Urothelium cell line (cell line): ENCODE results near the gene TSPEAR.
"Not testable (repeated sequence)": the region's sequence is repeated elsewhere in the genome, so short reads cannot be mapped to it uniquely, and the experiment has no call there.

ENCODE experiments used
- DNase-seq: peaks from one replicate; pipeline ENCODE4 v3.0.0; 2011; ENCODE audit warnings: low spot score, mixed read lengths
- FAIRE-seq: peaks from 2 replicates; lab custom pipeline; 2011; peaks lifted over from hg19 to GRCh38; lab: Jason Lieb, UNC

Gene TSPEAR

DNA sequence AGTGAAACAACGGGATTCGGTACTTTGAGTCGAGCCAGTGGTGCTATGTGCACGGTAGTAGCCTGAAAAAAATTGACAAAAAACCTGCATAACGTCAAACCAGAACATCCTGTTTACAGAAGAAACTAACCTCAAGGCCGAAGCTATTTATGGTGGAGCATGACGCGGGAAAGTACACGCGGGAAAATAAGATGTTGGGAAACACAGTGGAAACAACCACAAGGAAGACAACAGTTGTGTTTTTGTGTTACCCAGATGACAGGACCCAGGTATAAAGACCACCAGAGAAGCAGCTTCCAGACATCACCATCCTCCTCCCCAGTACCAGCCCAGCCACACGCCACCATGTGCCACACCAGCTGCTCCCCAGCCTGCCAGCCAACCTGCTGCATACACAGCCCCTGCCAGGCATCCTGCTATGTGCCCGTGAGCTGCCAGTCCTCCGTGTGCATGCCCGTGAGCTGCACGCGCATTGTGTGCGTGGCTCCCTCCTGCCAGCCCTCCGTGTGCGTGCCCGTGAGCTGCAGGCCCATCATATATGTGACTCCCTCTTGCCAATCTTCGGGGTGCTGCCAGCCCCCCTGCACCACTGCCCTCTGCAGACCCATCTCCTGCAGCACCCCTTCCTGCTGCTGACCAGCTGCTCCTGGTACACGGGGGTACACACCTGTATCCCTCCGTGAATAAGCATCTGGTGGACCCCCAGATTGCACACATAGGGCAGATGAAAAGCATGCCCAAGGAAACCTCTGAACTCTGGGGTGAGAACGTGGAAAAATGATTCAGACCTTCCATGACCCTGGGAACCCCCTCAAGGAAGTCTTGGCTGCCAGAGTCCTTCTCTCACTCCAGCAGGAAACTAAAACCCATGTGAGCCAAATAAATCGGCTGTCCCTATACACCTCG is 53.5 kb downstream of the TSPEAR start, which contains the start of gene KRTAP12-3:
Gene KRTAP12-3 (plus strand): TSS at position 298 of the 906 bp plus-strand sequence. CDS start 48 bp downstream, at position 346.
- FAIRE-seq: no peak
- no peak for DNase-seq

DNA sequence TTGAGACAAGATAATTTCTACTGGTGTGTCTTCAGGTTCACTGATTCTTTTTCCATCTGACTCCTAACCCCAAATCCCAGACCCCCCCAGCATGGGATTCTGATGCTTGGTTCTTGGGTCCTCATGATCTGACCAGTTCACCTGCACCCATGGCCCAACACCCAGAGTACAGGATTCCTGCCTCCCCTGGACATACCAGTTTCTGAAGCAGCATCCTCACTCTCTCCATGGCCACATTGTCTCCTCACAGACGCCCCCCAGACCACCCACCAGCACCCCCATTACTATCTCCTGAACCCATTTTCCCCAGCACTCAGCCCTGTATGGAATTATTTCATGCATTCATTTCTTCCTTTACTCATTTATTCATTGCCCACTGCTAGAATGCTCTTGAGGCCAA is 54.5 kb downstream of the TSPEAR start:
- no peak for DNase-seq
- FAIRE-seq: no peak

DNA sequence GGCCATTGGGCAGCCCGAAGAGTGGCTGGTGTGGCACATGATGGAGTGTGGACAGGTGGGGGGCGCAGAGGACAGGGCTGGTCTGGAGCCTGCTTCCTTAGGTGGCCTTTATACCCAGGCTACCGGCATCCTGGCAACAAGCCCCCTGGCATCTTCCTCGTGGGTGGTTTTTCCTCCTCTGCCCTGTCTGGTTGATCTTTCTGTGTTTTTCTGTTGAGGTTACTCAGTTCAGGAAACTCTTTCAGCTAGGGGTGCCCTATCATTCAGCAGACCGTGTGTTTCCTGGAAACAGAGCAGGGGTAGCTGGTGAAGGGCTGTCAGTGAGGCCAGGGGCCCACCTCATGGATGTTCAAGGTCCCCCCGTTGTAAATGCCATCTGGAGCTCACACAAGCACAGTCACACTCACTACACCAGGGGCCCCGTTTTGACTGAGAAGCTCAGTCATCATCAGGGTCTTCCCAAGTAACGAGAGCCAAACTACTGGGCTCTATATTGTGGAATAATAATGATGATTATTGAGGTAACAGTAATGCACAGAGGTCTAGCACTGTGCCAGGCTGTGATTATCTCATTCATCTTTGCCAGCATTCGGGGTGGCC is 56.7 kb downstream of the TSPEAR start, which contains the start of gene KRTAP12-4:
Gene KRTAP12-4 (minus strand): TSS at position 84 of the 600 bp plus-strand sequence. CDS start 45 bp downstream, at position 39.
- no peak for DNase-seq

DNA sequence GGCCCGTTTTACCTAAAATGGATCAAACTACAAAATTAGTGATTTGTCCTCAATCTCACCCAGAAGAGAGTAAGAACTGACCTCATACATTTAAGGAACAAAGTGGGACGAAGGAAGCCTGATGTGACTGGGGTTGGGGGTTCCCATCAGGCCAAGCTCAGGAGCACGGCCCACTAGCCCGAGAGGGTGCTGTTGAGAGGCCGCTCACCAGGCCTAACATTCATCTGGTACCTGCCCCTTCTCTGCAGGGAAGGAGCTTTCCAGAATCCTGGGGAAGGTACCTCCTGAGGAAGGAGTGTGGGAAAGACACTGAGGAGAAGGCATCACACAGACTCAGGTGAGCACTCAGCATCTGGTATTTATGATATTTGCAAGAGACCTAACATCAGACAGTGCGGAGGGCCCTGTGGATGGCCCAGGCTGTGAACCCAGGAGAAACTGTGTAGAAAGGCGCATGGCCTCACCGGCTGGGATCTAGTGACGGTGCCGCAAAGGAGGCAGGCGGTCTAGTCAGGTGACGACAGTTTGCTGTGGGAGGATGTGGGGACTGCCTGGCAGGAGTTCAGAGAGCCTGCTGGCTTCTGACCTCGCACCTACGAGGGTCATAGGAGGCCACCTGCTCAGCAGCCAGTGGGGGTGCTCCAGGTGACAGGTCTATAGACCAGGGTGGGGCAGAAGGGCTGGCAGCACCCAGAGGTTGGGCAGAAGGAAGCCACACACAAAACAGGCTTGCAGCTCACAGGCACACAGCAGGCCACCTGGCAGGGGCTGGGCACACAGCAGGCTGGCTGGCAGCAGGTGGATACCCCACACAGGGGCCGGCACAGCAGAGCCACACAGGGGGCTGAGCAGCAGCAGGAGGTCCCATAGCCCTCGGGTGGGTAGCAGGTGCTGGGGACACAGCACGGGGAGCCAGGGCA is 57.5 kb downstream of the TSPEAR start:
- no peak for FAIRE-seq

More for the DNA sequence above, 56.7 kb downstream of the TSPEAR start, which contains the start of gene KRTAP12-4:
- FAIRE-seq: no peak

DNA sequence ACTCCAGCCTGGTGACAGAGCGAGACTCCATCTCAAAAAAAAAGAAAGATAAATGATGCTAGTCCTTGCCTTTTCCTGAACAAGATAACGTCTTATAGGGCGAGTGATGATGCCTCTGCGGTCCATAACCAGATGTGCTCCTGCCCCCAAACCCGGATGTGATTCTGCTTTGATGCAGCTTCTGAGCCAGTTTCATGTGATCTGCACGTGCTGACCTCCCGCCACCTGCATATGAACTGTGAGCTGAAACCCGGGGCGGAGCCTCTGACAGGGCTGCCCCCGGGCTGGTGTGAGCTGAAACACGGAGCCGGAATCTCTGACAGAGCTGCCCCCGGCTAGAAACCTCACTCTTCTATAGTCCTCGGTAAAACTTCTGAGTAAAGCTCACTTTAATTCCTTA is 58.2 kb downstream of the TSPEAR start:
- no peak for DNase-seq
- no peak for FAIRE-seq

More for the DNA sequence above, 57.5 kb downstream of the TSPEAR start:
- no peak for DNase-seq

DNA sequence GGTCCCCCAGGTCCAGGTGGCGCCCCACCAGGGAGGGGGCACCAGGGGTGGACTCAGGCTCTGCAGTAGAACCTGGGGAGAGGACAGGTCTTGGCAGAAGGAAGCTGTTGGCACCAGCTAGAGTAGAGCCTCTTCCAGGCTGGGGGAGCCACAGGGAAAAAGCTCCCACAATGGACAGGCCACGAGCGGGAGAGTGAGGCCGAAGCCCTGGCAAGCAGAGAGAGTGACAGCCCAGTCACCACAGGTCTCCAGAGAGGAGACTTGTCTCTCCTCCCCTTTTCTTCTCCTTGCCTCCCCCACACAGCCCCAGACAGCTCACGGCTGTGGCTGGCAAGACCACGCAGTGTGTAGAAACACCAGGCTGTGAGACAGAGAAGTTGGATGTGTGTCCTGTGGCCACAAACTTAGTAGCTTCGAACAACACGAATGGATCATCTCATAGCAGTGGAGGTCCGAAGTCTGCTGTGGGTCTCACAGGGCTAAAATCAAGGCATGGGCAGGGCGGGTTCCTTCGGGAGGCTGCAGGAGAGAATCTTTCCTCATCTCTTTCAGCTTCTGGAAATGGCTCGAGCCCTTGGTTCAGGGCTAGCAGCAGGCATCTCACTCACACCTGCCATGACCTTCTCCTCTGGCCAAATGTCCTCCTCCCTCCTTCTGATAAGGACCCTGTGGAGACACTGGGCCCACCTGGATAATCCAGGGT is 60.2 kb downstream of the TSPEAR start:
- FAIRE-seq (no peak), DNase-seq (no peak)

DNA sequence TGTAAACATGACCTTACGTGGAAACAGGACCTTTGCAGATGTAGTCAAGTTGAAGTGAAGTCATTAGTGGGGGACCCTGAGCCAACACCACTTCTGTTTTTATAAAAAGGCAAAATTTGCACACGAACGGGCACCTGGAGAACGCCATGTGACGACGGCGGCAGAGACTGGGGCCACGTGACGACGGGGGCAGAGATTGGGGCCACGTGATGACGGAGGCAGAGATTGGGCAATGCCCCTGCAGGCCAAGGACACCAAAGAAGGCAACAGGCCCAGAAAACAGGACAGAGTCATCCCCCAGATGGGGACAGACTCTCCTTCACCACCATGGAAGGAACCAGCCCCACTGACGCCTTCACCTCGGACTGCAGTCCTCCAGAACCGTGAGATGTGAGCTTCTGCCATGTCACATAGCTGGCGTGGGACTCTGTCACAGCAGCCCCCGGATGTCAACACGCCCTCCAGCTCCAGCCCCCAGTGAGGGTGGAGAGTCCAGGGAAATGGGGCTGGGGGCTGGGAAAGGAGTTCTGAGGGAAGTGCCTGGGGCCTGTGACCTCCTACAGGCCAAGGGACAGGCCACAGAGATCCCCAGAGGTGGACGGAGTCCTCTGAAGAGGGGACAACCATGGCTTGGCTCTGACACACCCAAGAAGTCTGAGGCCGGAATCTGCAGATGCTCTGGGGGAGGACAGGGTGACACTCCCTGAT is 61.0 kb downstream of the TSPEAR start:
- FAIRE-seq (no peak), DNase-seq (no peak)

DNA sequence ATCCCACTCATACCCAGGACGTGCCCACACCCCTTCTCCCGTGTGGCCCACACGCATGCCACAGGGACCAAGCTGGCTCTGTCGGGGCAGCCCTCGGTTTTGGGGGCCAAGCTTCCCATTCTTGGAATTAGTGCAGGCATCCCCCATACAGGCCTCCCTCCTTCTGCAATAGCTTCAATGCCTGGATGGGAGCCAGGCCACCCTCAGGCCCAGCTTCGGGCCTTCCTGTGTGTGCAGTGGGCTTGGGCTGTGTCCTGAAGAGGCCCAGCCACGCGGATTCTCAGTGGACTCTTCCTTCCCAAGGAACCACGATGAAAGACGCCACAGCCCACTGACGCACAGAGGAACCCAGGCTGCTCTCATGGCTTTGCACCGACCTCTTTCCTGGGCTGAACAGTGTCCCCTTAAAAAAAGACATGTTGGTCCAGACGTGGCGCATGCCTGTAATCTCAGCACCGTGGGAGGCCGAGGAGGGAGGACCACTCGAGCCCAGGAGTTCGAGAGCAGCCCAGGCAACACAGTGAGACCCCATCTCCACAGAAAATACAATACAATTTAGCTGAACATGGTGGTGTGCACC is 61.8 kb downstream of the TSPEAR start:
- FAIRE-seq: peak; percentile 56
- no peak for DNase-seq

DNA sequence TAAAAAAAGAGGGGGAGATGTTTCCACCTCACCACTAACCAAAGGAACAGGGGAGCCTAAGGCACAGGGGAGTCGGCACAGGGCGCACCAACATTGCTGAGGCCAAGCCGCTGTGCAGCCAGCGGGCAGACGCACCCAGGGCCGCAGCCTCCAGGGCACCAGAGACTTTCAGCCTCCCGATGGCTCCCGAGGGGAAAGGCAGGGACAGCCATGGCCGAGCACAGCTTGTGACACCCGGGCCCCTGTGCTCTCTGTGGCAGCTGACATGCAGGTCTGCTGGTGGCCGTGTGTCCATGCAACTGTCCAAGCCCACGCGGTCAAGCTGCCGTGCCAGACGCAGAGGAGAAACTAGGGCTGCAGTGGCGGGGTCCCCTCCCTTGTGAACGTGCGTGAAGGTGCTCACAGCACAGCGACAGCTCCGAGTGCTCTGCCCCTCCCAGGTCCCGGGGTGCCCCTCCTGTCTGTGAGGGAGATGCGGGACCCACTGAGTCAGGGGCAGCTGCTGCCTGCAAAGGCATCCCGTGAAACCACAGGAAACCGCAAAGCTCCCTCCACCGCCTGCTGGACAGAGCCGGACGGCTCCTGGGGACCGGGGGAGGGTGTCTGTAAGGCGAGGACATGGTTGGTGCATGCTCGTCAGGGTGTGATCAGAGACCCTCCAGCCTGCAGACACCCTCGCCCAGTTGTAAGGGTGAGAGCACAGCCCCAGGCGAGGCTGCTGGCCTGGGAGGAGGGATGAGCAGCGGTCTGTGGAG is 62.6 kb downstream of the TSPEAR start:
- FAIRE-seq: no peak
- no peak for DNase-seq

DNA sequence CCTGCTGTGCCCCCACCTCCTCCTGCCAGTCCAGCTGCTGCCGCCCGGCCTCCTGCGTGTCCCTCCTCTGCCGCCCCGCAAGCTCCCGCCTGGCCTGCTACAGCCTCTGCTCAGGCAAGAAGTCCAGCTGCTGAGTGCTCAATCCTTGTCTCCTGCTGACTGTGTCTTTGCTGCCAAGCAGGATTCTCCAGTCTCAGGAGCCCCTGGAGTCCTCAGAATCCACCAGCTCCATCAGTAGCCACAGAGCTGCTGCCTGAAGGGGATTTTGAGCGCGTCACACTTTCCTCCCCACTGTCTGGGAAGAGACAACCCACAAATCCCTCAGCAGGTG is 64.2 kb downstream of the TSPEAR start:
- FAIRE-seq (no peak), DNase-seq (no peak)

DNA sequence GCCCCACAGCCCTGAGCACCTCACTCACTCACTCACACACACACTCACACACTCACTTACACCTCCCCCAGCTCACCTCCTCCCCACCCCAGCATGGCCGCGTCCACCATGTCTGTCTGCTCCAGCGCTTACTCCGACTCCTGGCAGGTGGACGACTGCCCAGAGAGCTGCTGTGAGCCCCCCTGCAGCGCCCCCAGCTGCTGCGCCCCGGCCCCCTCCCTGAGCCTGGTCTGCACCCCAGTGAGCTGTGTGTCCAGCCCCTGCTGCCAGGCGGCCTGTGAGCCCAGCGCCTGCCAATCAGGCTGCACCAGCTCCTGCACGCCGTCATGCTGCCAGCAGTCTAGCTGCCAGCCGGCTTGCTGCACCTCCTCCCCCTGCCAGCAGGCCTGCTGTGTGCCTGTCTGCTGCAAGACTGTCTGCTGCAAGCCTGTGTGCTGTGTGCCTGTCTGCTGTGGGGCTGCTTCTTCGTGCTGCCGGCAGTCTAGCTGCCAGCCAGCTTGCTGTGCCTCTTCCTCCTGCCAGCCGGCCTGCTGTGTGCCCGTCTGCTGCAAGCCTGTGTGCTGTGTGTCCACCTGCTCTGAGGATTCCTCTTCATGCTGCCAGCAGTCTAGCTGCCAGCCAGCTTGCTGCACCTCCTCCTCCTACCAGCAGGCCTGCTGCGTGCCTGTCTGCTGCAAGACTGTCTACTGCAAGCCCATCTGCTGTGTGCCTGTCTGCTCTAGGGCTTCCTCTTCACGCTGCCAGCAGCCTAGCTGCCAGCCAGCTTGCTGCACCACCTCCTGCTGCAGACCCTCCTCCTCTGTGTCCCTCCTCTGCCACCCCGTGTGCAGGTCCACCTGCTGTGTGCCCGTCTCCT is 64.8 kb downstream of the TSPEAR start, which contains the start of gene KRTAP10-11:
Gene KRTAP10-11 (plus strand): TSS at position 49 of the 856 bp plus-strand sequence. CDS start 45 bp downstream, at position 94.
- not testable (repeated sequence) for DNase-seq
- FAIRE-seq: peak; percentile 52

DNA sequence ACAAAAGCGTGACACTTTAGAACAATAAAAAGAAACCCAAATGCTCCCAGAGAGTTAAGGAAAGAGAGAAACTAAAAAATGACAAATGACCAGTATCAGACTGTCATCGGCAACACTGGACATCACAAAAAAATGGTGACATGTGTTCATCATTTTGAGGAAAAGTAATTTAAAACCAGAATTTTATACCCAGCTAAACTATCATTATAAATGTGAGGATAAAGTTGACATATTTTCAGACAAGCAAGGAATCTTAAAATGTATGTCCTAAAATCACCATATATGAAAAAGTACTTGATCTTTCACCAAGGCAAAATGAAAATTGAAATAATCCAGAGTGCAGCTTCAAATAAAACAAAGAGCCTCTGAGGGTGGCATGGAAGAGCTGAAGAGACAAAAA is 66.5 kb downstream of the TSPEAR start:
- no peak for FAIRE-seq
- DNase-seq: no peak

DNA sequence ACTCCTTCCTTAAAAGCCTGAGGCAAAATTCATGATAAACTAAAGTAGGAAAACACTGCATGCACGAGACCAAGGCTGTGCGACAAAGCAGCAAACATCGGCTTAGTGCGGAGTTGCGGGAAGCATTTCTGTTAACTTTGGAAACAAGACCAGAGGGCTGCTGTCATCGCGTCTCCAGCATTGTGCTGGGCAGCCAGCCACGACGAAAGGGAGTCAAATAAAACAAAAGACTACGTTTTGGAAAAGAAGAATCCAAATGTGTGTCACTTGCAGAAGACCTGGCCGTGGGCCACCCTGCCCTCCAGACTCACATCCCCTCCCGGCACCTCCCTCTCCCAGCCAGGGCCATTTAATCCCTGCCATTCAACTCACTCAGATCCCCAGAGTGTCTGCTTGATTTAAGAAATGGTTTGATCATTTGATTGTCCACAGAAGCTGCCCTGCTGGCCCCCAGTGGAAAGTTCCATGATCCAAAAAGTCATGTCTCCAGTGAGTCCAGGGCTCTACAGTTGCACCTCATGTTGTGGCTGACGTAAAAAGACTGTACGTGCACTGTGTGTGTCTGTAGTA is 67.5 kb downstream of the TSPEAR start:
- DNase-seq: no peak
- no peak for FAIRE-seq

DNA sequence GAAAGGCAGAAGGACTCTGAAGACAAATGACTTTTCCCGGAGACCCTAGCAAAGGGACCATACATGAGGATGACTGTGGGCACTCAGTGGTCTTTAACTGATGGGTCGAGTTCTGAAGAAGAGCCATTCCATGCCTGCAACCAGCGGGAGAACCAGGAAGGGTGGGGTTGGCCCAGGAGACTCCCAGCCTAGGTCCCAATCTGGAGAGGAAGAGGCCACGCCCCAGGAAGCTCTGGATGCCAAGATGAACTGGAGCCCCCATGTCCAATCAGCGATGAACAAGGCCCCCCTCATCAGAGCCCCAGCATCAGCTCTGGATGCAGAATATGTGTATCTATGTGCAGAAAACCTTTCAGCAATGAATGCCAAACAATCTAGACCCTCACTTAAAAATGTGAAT is 70.6 kb downstream of the TSPEAR start:
- FAIRE-seq: no peak
- DNase-seq: no peak

DNA sequence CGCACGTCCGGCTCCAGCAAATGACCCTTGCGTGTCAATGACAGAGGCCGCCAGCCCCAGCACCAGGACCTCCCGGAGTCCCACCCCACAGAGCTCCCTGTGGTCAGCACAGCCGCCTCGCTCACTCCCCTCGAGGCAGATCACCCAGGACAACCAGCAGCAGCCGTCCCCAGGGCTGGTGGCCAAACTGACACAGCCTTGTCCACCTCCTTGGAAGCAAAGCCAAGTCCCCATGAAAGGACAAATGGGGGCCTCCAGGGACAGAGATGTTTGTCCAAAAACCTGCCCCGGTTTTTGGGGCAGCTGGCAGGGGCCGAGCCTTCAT is 72.1 kb downstream of the TSPEAR start:
- DNase-seq (no peak), FAIRE-seq (no peak)

DNA sequence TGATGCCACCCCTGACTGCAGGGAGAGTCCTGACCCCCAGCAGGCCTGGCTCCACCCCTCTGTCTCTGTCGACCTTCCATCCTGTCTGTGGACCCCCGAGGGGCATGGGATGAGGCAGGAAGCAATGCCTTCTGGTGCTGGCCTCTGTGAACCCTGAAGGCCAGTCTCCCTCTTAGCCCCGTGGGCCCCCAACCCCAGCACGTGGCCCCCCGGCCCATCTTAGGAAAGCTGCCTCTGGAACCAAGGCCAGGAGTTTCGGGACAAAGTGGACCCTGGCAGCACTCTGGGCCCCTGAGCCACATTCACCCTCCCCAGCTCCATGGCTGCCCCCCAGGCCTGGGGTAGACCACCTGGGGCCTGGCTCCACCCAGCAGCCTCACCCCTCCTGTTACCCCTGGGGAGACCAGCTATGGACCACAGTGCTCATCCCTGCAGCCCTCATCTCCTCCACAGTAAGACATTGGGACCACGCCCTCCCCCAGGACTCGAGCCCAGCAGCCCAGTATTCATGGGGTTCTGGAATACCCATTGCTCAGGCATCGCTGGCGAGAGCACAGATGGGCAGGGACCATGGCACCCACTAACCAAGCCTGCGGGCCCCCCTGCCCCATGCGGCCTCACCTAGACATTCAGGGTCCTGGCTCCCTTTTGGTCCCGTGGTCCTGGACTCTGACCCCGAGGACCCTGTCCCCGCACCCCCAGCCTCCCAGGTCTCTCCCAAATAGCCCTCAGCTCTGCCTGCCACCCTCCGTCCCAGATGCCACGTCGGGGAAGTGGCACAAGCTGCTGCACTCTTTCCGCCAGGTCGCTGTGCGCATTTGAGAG is 72.7 kb downstream of the TSPEAR start:
- not testable (repeated sequence) for DNase-seq
- peak; percentile 44 for FAIRE-seq
